Central memory CD8-positive, alpha-beta T cell (primary cell): ENCODE data around the gene PRKAG3.

ENCODE experiments used
- ATAC-seq: fragments of 150-1000 bp; cut with Tn5 transposase; replicated peaks from 2 replicates; pipeline ENCODE4 v1.10.0; 2022; ENCODE audit warnings: mild to moderate bottlenecking, moderate FRiP score, moderate number of reproducible peaks; ENCODE audit not compliant: poor library complexity, severe bottlenecking; ENCODE audit errors: extremely low read depth
- DNase-seq, 2 donors: peaks; one replicate each; pipeline ENCODE4 v3.0.0; 2021; ENCODE audit warnings: low spot score in 2 of 2
- H3K27ac Mint-ChIP-seq: one replicate; pipeline ENCODE4 v1.8.0; 2022; ENCODE audit warnings: low read depth, mild to moderate bottlenecking, moderate library complexity, mixed read lengths
- H3K27me3 Mint-ChIP-seq: one replicate; pipeline ENCODE4 v1.8.0; 2022; ENCODE audit warnings: mixed read lengths
- H3K36me3 Mint-ChIP-seq: one replicate; pipeline ENCODE4 v1.8.0; 2022; ENCODE audit warnings: mild to moderate bottlenecking, moderate library complexity, mixed read lengths; ENCODE audit not compliant: insufficient read depth
- H3K4me1 Mint-ChIP-seq: one replicate; pipeline ENCODE4 v1.8.0; 2022; ENCODE audit warnings: mixed read lengths
- H3K4me3 Mint-ChIP-seq: one replicate; pipeline ENCODE4 v1.8.0; 2022; ENCODE audit warnings: mild to moderate bottlenecking, moderate library complexity, mixed read lengths
- H3K9me3 Mint-ChIP-seq: one replicate; pipeline ENCODE4 v1.8.0; 2022; ENCODE audit warnings: mixed read lengths

The PRKAG3 gene

GRCh38 chr2:218798767-218799504 is 32.7 kb downstream of the PRKAG3 start:
- H3K4me3 Mint-ChIP-seq, result no peak overlapping the region
- H3K27ac Mint-ChIP-seq, result no peak overlapping the region
- DNase-seq, result no peak
- ATAC-seq, result no peak
- no peaks in the 10 kb centered on the region for H3K36me3 Mint-ChIP-seq
- no peaks in the 10 kb centered on the region for H3K9me3 Mint-ChIP-seq
- H3K27me3 Mint-ChIP-seq, result peaks cover 42% of the 10 kb centered on the region
- H3K4me1 Mint-ChIP-seq, result peaks cover 6% of the 10 kb centered on the region

- no peaks in the 10 kb centered on the region for H3K4me1 Mint-ChIP-seq
- H3K27ac Mint-ChIP-seq, result no peak overlapping the region
- H3K36me3 Mint-ChIP-seq, result no peaks in the 10 kb centered on the region
- no peak for ATAC-seq
- no peak overlapping the region for H3K4me3 Mint-ChIP-seq
- DNase-seq, result no peak
- H3K27me3 Mint-ChIP-seq, result peaks cover 45% of the 10 kb centered on the region
- no peaks in the 10 kb centered on the region for H3K9me3 Mint-ChIP-seq
Observed at GRCh38 chr2:218796691-218797090, 34.9 kb downstream of the PRKAG3 start.

GRCh38 chr2:218792433-218792832 is 39.2 kb downstream of the PRKAG3 start:
- DNase-seq (no peak), ATAC-seq (no peak)
- Mint-ChIP-seq H3K4me1 (no peaks in the 10 kb centered on the region), H3K9me3 (no peaks in the 10 kb centered on the region), H3K27ac (no peak overlapping the region), H3K27me3 (peaks cover 55% of the 10 kb centered on the region), H3K4me3 (no peak overlapping the region), H3K36me3 (no peaks in the 10 kb centered on the region)

GRCh38 chr2:218788529-218789255 is 42.9 kb downstream of the PRKAG3 start:
- peaks cover 37% of the 10 kb centered on the region for H3K27me3 Mint-ChIP-seq
- no peak for ATAC-seq
- H3K27ac Mint-ChIP-seq, result no peak overlapping the region
- no peaks in the 10 kb centered on the region for H3K36me3 Mint-ChIP-seq
- H3K4me1 Mint-ChIP-seq, result no peaks in the 10 kb centered on the region
- H3K9me3 Mint-ChIP-seq, result no peaks in the 10 kb centered on the region
- H3K4me3 Mint-ChIP-seq, result no peak overlapping the region
- DNase-seq, result no peak

GRCh38 chr2:218786133-218786532 is 45.5 kb downstream of the PRKAG3 start:
- peaks cover 2% of the 10 kb centered on the region for H3K36me3 Mint-ChIP-seq
- H3K9me3 Mint-ChIP-seq, result no peaks in the 10 kb centered on the region
- H3K4me1 Mint-ChIP-seq, result no peaks in the 10 kb centered on the region
- peaks cover 55% of the 10 kb centered on the region for H3K27me3 Mint-ChIP-seq
- DNase-seq, result no peak
- no peak overlapping the region for H3K4me3 Mint-ChIP-seq
- no peak overlapping the region for H3K27ac Mint-ChIP-seq
- no peak for ATAC-seq

- ATAC-seq (no peak), DNase-seq (no peak)
- H3K4me1 Mint-ChIP-seq, result no peaks in the 10 kb centered on the region
- peaks cover 63% of the 10 kb centered on the region for H3K27me3 Mint-ChIP-seq
- peaks cover 2% of the 10 kb centered on the region for H3K36me3 Mint-ChIP-seq
- no peak overlapping the region for H3K4me3 Mint-ChIP-seq
- no peak overlapping the region for H3K27ac Mint-ChIP-seq
- no peaks in the 10 kb centered on the region for H3K9me3 Mint-ChIP-seq
Observed at GRCh38 chr2:218785103-218785502, 46.5 kb downstream of the PRKAG3 start.

- no peak for DNase-seq
- Mint-ChIP-seq H3K4me1 (no peaks in the 10 kb centered on the region), H3K9me3 (no peaks in the 10 kb centered on the region), H3K27me3 (peaks cover 68% of the 10 kb centered on the region), H3K27ac (no peak overlapping the region), H3K36me3 (peaks cover 2% of the 10 kb centered on the region), H3K4me3 (no peak overlapping the region)
- no peak for ATAC-seq
Observed at GRCh38 chr2:218783688-218784087, 47.9 kb downstream of the PRKAG3 start.

- DNase-seq (no peak), ATAC-seq (no peak)
- Mint-ChIP-seq H3K27me3 (peaks cover 60% of the 10 kb centered on the region), H3K4me1 (no peaks in the 10 kb centered on the region), H3K36me3 (peaks cover 2% of the 10 kb centered on the region), H3K9me3 (peaks cover under 1% of the 10 kb centered on the region), H3K4me3 (no peak overlapping the region), H3K27ac (no peak overlapping the region)
Observed at GRCh38 chr2:218782528-218782844, 49.1 kb downstream of the PRKAG3 start.

- no peak within 1 kb of the TSS for H3K4me3 Mint-ChIP-seq
- DNase-seq (no peak), ATAC-seq (no peak)
- peaks cover 5% of the 10 kb centered on the region for H3K9me3 Mint-ChIP-seq
- peaks cover 2% of the 10 kb centered on the region for H3K36me3 Mint-ChIP-seq
- H3K27me3 Mint-ChIP-seq, result peaks cover 57% of the 10 kb centered on the region
- H3K4me1 Mint-ChIP-seq, result no peaks in the 10 kb centered on the region
- no peak within 1 kb of the TSS for H3K27ac Mint-ChIP-seq
Observed at GRCh38 chr2:218781691-218782527, 49.7 kb downstream of the PRKAG3 start, which contains the start of gene CYP27A1. CYP27A1 (plus strand) TSS chr2:218782147; CDS start chr2:218782183, 36 bp downstream.

- Mint-ChIP-seq H3K9me3 (peaks cover 8% of the 10 kb centered on the region), H3K27me3 (peaks cover 57% of the 10 kb centered on the region), H3K4me1 (no peaks in the 10 kb centered on the region), H3K36me3 (peaks cover 2% of the 10 kb centered on the region), H3K4me3 (no peak overlapping the region), H3K27ac (no peak overlapping the region)
- DNase-seq, result no peak
- ATAC-seq, result no peak
Observed at GRCh38 chr2:218780851-218781690, 50.5 kb downstream of the PRKAG3 start.

GRCh38 chr2:218780046-218780445 is 51.6 kb downstream of the PRKAG3 start:
- Mint-ChIP-seq H3K4me3 (no peak overlapping the region), H3K36me3 (peaks cover 2% of the 10 kb centered on the region), H3K9me3 (peaks cover 11% of the 10 kb centered on the region), H3K27ac (no peak overlapping the region), H3K27me3 (peaks cover 57% of the 10 kb centered on the region), H3K4me1 (no peaks in the 10 kb centered on the region)
- DNase-seq, result no peak
- ATAC-seq, result no peak
